DMS 273 (cell line): ENCODE results near the gene FBXO3.
"Not testable (repeated sequence)": the region's sequence is repeated elsewhere in the genome, so short reads cannot be mapped to it uniquely, and the experiment has no call there.

Experiments
- DNase-seq: peaks from one replicate; lab custom pipeline; 2025; ENCODE audit not compliant: unreplicated experiment; lab: John Stamatoyannopoulos, UW

The FBXO3 gene

GRCh38 chr11:33729072-33729664 is 45.2 kb downstream of the FBXO3 start:
- peak; percentile 8 for DNase-seq

GRCh38 chr11:33727539-33727938 is 46.8 kb downstream of the FBXO3 start:
- not testable (repeated sequence) for DNase-seq

- DNase-seq, result no peak
Observed at GRCh38 chr11:33725496-33725895, 48.8 kb downstream of the FBXO3 start.

- no peak for DNase-seq
Observed at GRCh38 chr11:33724644-33725035, 49.7 kb downstream of the FBXO3 start.

GRCh38 chr11:33723238-33723881 is 51.0 kb downstream of the FBXO3 start:
- DNase-seq, result peak; percentile 52

- no peak for DNase-seq
Observed at GRCh38 chr11:33722590-33723234, 51.6 kb downstream of the FBXO3 start.

GRCh38 chr11:33721984-33722383 is 52.3 kb downstream of the FBXO3 start:
- peak; percentile 9 for DNase-seq

GRCh38 chr11:33721426-33721825 is 52.9 kb downstream of the FBXO3 start:
- DNase-seq, result peak; percentile 69

GRCh38 chr11:33719587-33719986 is 54.7 kb downstream of the FBXO3 start:
- no peak for DNase-seq

- DNase-seq, result peak; percentile 5
Observed at GRCh38 chr11:33718440-33718839, 55.9 kb downstream of the FBXO3 start.

GRCh38 chr11:33716243-33716642 is 58.1 kb downstream of the FBXO3 start:
- DNase-seq, result peak; percentile 48

GRCh38 chr11:33713856-33714398 is 60.4 kb downstream of the FBXO3 start:
- DNase-seq, result no peak

- no peak for DNase-seq
Observed at GRCh38 chr11:33713151-33713855, 61.0 kb downstream of the FBXO3 start.

GRCh38 chr11:33712436-33712835 is 61.9 kb downstream of the FBXO3 start:
- no peak for DNase-seq

GRCh38 chr11:33709466-33709865 is 64.9 kb downstream of the FBXO3 start:
- DNase-seq, result peak; percentile 55

GRCh38 chr11:33708985-33709384 is 65.3 kb downstream of the FBXO3 start:
- peak; percentile 5 for DNase-seq

GRCh38 chr11:33707831-33708230 is 66.5 kb downstream of the FBXO3 start:
- not testable (repeated sequence) for DNase-seq

- DNase-seq, result peak; percentile 8
Observed at GRCh38 chr11:33706966-33707365, 67.4 kb downstream of the FBXO3 start.

- no peak for DNase-seq
Observed at GRCh38 chr11:33706546-33706945, 67.8 kb downstream of the FBXO3 start.

GRCh38 chr11:33704240-33705002 is 69.9 kb downstream of the FBXO3 start:
- DNase-seq, result no peak

- no peak for DNase-seq
Observed at GRCh38 chr11:33703788-33704187, 70.5 kb downstream of the FBXO3 start.
